PC-9 (cell line): ENCODE measurements around the gene SELENOF. TPM values are rescaled to one million over a fixed set of nuclear protein-coding genes. Genes with fewer than 3 reads are reported as not detected.

Experiments
- BruUV-seq: library from RNA; stranded (reverse); fragments of 400-500 nt; replicated peaks from 2 replicates; lab custom pipeline; 2021; lab: Mats Ljungman, UMichigan
- CTCF ChIA-PET: fragments of 300-600 bp; sonication (Branson Sonifier 250); formaldehyde crosslinking; loops from one replicate; lab custom pipeline; 2022; ENCODE audit warnings: antibody characterized with exemption; lab: Charles Lee
- POLR2A ChIA-PET: fragments of 300-600 bp; sonication (Branson Sonifier 250); formaldehyde crosslinking; loops from one replicate; lab custom pipeline; 2022; ENCODE audit warnings: antibody characterized with exemption; ENCODE audit not compliant: unreplicated experiment; lab: Charles Lee
- DNase-seq, 2 experiments: peaks; one replicate each; pipeline versions ENCODE4 v3.0.0 to v3.0.0-alpha.2; 2015 to 2022; ENCODE audit warnings: mixed read lengths in 1 of 2
- H2AFZ ChIP-seq: fragments of 200-600 bp; sonication (generic); 2 replicates; pipeline ENCODE4 v1.8.1; 2017; ENCODE audit warnings: antibody characterized with exemption
- H3F3A ChIP-seq: fragments of 200-600 bp; sonication (generic); 2 replicates; pipeline ENCODE4 v1.8.1; 2017; ENCODE audit warnings: antibody characterized with exemption, mild to moderate bottlenecking, low read depth; ENCODE audit not compliant: insufficient read depth
- H3K27ac ChIP-seq: fragments of 200-600 bp; sonication (generic); 2 replicates; pipeline ENCODE4 v1.6.1; 2016; ENCODE audit warnings: mixed run types
- H3K27me3 ChIP-seq: fragments of 200-600 bp; sonication (generic); 2 replicates; pipeline ENCODE4 v1.6.1; 2016; ENCODE audit warnings: low read depth, mixed run types; ENCODE audit not compliant: insufficient read depth
- H3K36me3 ChIP-seq: fragments of 200-600 bp; sonication (generic); 2 replicates; pipeline ENCODE4 v1.6.1; 2016; ENCODE audit warnings: low read depth, mixed run types
- H3K4me1 ChIP-seq: fragments of 200-600 bp; sonication (generic); replicated peaks from 2 replicates; pipeline ENCODE4 v1.6.1; 2016; ENCODE audit warnings: mixed run types; ENCODE audit not compliant: insufficient read depth
- H3K4me2 ChIP-seq: fragments of 200-600 bp; sonication (generic); 2 replicates; pipeline ENCODE4 v1.6.1; 2017; ENCODE audit warnings: mixed run types
- H3K4me3 ChIP-seq: fragments of 200-600 bp; sonication (generic); 2 replicates; pipeline ENCODE4 v1.6.1; 2016; ENCODE audit warnings: mixed run types
- H3K79me2 ChIP-seq: fragments of 200-600 bp; sonication (generic); 2 replicates; pipeline ENCODE4 v1.6.1; 2017; ENCODE audit warnings: low read depth, mixed run types
- H3K9me2 ChIP-seq: fragments of 200-600 bp; sonication (generic); 2 replicates; pipeline ENCODE4 v1.8.1; 2017; ENCODE audit warnings: mild to moderate bottlenecking; ENCODE audit not compliant: insufficient read depth
- H3K9me3 ChIP-seq: fragments of 200-600 bp; sonication (generic); 2 replicates; pipeline ENCODE4 v1.8.1; 2016; ENCODE audit warnings: low read depth; ENCODE audit not compliant: insufficient read depth
- H4K20me1 ChIP-seq: fragments of 200-600 bp; sonication (generic); 2 replicates; pipeline ENCODE4 v1.8.1; 2017; ENCODE audit not compliant: insufficient read depth
- CTCF ChIP-seq: fragments of 200-600 bp; sonication (generic); conservative IDR thresholded peaks from 2 replicates; pipeline ENCODE4 v1.6.1; 2017; ENCODE audit warnings: mixed run types, antibody characterized with exemption, mild to moderate bottlenecking, moderate library complexity
- EZH2 ChIP-seq: fragments of 200-600 bp; sonication (generic); IDR thresholded peaks from 2 replicates; pipeline ENCODE4 v1.8.0; 2017; ENCODE audit warnings: antibody characterized with exemption, low read depth
- intact Hi-C: fragments of 100-400 bp; cut with micrococcal nuclease; formaldehyde crosslinking; loops from one replicate; pipeline ENCODE4 v1.10.0; 2022; ENCODE audit not compliant: unreplicated experiment
- total RNA-seq: library from RNA; stranded (reverse); gene quantifications from 2 replicates; pipeline ENCODE4 v1.2.3, GENCODE V29; 2021

The SELENOF gene
- total RNA-seq, 1 experiment from 2014 or later: 137 TPM

- no TSS peak for BruUV-seq
- no peaks in the 10 kb centered on the region for H3K36me3 ChIP-seq
Observed at GRCh38 chr1:86848654-86849053, 65.3 kb downstream of the SELENOF start.

GRCh38 chr1:86846164-86846647, 67.7 kb downstream of the SELENOF start:
- BruUV-seq: no TSS peak
- ChIA-PET POLR2A (interaction anchor here (0.9 kb wide), 1 partner anchor 68 kb away, joined by 6 read pairs; the partner anchor contains the start of gene HS2ST1), CTCF (no interaction called here)
- Histone ChIP-seq H3K79me2 (no peaks in the 10 kb centered on the region), H3K9me3 (0 out of 2 replicates have a peak, but pooled peaks cover 5% of the 10 kb centered on the region), H2AFZ (no peak overlapping the region), H4K20me1 (no peaks in the 10 kb centered on the region), H3K27me3 (no peaks in the 10 kb centered on the region), H3K27ac (0 out of 2 replicates have a peak overlapping the region, but pooled peaks have one; percentile 5), H3K4me1 (peaks cover 13% of the 10 kb centered on the region), H3K4me3 (no peak overlapping the region), H3K9me2 (0 out of 2 replicates have a peak, but pooled peaks cover 3% of the 10 kb centered on the region), H3F3A (peaks cover 7% of the 10 kb centered on the region; the same call in 1 of the 2 replicates), H3K36me3 (no peaks in the 10 kb centered on the region), H3K4me2 (peak overlapping the region; percentile 33)
- peak in 1 of 2 experiments; percentile 84 for DNase-seq
- intact Hi-C loops: no loop called here
- no peak for TF ChIP-seq CTCF
- TF ChIP-seq EZH2: no peak

More at GRCh38 chr1:86848654-86849053, 65.3 kb downstream of the SELENOF start:
- no peaks in the 10 kb centered on the region for H4K20me1 ChIP-seq
- H3K27me3 ChIP-seq: no peaks in the 10 kb centered on the region
- H3K4me3 ChIP-seq: no peak overlapping the region
- ChIA-PET POLR2A (no interaction called here), CTCF (no interaction called here)
- H3F3A ChIP-seq: peaks cover 7% of the 10 kb centered on the region; the same call in 1 of the 2 replicates
- H3K9me3 ChIP-seq: 0 out of 2 replicates have a peak, but pooled peaks cover 5% of the 10 kb centered on the region
- H3K9me2 ChIP-seq: 0 out of 2 replicates have a peak, but pooled peaks cover 3% of the 10 kb centered on the region
- no peak overlapping the region for H2AFZ ChIP-seq
- intact Hi-C loops: no loop called here
- H3K4me2 ChIP-seq: no peak overlapping the region
- H3K4me1 ChIP-seq: peaks cover 13% of the 10 kb centered on the region
- no peaks in the 10 kb centered on the region for H3K79me2 ChIP-seq
- no peak for DNase-seq
- TF ChIP-seq CTCF (no peak), EZH2 (no peak)
- H3K27ac ChIP-seq: no peak overlapping the region

GRCh38 chr1:86845514-86845913, 68.4 kb downstream of the SELENOF start:
- peaks cover 7% of the 10 kb centered on the region; the same call in 1 of the 2 replicates for H3F3A ChIP-seq
- 0 out of 2 replicates have a peak, but pooled peaks cover 5% of the 10 kb centered on the region for H3K9me3 ChIP-seq
- H3K79me2 ChIP-seq: no peaks in the 10 kb centered on the region
- H3K4me1 ChIP-seq: peaks cover 13% of the 10 kb centered on the region
- H3K27me3 ChIP-seq: no peaks in the 10 kb centered on the region
- no peak overlapping the region for H3K27ac ChIP-seq
- H3K4me2 ChIP-seq: peak overlapping the region; percentile 33; the same call in 1 of the 2 replicates
- H3K36me3 ChIP-seq: no peaks in the 10 kb centered on the region
- CTCF ChIA-PET: no interaction called here
- intact Hi-C loops: no loop called here
- no peak for DNase-seq
- no peak overlapping the region for H3K4me3 ChIP-seq
- no peaks in the 10 kb centered on the region for H4K20me1 ChIP-seq
- TF ChIP-seq EZH2: no peak
- no peak for TF ChIP-seq CTCF
- no peak overlapping the region for H2AFZ ChIP-seq
- 0 out of 2 replicates have a peak, but pooled peaks cover 3% of the 10 kb centered on the region for H3K9me2 ChIP-seq
- no TSS peak for BruUV-seq
- POLR2A ChIA-PET: no interaction called here
